GM23338 (cell line): ENCODE results near the gene NLK. TPM values are rescaled to one million over a fixed set of nuclear protein-coding genes. Genes with fewer than 3 reads are reported as not detected.

Experiments
- CREB1 ChIP-seq: fragments of 250-450 bp; sonication (Bioruptor Pico); IDR thresholded peaks from 2 replicates; pipeline ENCODE4 v1.5.0; 2020; ENCODE audit warnings: low read depth, mild to moderate bottlenecking, moderate library complexity
- JUNB ChIP-seq: IDR thresholded peaks from one replicate; pipeline ENCODE4 v1.6.1; 2016; ENCODE audit warnings: antibody characterized with exemption; ENCODE audit not compliant: unreplicated experiment
- NANOG ChIP-seq: IDR thresholded peaks from 2 replicates; pipeline ENCODE4 v1.6.1; 2016; ENCODE audit warnings: antibody characterized with exemption, borderline replicate concordance
- STAT1 ChIP-seq: IDR thresholded peaks from one replicate; pipeline ENCODE4 v1.6.1; 2016; ENCODE audit warnings: antibody characterized with exemption; ENCODE audit not compliant: unreplicated experiment
- ZNF114 ChIP-seq: fragments of 250-450 bp; sonication (Bioruptor Pico); IDR thresholded peaks from 2 replicates; pipeline ENCODE4 v1.5.0; 2020; ENCODE audit warnings: mild to moderate bottlenecking, moderate library complexity
- ZNF331 ChIP-seq: fragments of 250-450 bp; sonication (Bioruptor Pico); IDR thresholded peaks from 2 replicates; pipeline ENCODE4 v1.5.0; 2020; ENCODE audit warnings: low read depth, mild to moderate bottlenecking, moderate library complexity
- polyA plus RNA-seq: library from polyadenylated mRNA; unstranded; fragments of >200 nt; fragmentation: Nextera tagmentation; extraction: Ambion mirVana; gene quantifications from 2 replicates; pipeline ENCODE4 v1.2.1, GENCODE V29; 2016
- total RNA-seq: library from RNA; depleted of rRNA; stranded (reverse); fragments of >200 nt; shearing (Covaris generic); gene quantifications from 2 replicates; pipeline ENCODE4 v1.2.3, GENCODE V29; 2014
- TF ChIP-seq, protein P1 (sequence below): fragments of 250-450 bp; sonication (Bioruptor Pico); IDR thresholded peaks from 2 replicates; pipeline ENCODE4 v1.5.0; 2020; ENCODE audit warnings: mild to moderate bottlenecking, moderate library complexity
- TF ChIP-seq, protein P2 (sequence below): IDR thresholded peaks from one replicate; pipeline ENCODE4 v1.6.1; 2018; ENCODE audit warnings: antibody characterized with exemption; ENCODE audit not compliant: unreplicated experiment

Gene NLK
- total and polyA plus RNA-seq, 2 experiments from 2014 or later, result 34.7 to 78.5 TPM

GRCh38 chr17:28043741-28044140, 1.3 kb downstream of the NLK start (continued):
- TF ChIP-seq, protein P1, sequence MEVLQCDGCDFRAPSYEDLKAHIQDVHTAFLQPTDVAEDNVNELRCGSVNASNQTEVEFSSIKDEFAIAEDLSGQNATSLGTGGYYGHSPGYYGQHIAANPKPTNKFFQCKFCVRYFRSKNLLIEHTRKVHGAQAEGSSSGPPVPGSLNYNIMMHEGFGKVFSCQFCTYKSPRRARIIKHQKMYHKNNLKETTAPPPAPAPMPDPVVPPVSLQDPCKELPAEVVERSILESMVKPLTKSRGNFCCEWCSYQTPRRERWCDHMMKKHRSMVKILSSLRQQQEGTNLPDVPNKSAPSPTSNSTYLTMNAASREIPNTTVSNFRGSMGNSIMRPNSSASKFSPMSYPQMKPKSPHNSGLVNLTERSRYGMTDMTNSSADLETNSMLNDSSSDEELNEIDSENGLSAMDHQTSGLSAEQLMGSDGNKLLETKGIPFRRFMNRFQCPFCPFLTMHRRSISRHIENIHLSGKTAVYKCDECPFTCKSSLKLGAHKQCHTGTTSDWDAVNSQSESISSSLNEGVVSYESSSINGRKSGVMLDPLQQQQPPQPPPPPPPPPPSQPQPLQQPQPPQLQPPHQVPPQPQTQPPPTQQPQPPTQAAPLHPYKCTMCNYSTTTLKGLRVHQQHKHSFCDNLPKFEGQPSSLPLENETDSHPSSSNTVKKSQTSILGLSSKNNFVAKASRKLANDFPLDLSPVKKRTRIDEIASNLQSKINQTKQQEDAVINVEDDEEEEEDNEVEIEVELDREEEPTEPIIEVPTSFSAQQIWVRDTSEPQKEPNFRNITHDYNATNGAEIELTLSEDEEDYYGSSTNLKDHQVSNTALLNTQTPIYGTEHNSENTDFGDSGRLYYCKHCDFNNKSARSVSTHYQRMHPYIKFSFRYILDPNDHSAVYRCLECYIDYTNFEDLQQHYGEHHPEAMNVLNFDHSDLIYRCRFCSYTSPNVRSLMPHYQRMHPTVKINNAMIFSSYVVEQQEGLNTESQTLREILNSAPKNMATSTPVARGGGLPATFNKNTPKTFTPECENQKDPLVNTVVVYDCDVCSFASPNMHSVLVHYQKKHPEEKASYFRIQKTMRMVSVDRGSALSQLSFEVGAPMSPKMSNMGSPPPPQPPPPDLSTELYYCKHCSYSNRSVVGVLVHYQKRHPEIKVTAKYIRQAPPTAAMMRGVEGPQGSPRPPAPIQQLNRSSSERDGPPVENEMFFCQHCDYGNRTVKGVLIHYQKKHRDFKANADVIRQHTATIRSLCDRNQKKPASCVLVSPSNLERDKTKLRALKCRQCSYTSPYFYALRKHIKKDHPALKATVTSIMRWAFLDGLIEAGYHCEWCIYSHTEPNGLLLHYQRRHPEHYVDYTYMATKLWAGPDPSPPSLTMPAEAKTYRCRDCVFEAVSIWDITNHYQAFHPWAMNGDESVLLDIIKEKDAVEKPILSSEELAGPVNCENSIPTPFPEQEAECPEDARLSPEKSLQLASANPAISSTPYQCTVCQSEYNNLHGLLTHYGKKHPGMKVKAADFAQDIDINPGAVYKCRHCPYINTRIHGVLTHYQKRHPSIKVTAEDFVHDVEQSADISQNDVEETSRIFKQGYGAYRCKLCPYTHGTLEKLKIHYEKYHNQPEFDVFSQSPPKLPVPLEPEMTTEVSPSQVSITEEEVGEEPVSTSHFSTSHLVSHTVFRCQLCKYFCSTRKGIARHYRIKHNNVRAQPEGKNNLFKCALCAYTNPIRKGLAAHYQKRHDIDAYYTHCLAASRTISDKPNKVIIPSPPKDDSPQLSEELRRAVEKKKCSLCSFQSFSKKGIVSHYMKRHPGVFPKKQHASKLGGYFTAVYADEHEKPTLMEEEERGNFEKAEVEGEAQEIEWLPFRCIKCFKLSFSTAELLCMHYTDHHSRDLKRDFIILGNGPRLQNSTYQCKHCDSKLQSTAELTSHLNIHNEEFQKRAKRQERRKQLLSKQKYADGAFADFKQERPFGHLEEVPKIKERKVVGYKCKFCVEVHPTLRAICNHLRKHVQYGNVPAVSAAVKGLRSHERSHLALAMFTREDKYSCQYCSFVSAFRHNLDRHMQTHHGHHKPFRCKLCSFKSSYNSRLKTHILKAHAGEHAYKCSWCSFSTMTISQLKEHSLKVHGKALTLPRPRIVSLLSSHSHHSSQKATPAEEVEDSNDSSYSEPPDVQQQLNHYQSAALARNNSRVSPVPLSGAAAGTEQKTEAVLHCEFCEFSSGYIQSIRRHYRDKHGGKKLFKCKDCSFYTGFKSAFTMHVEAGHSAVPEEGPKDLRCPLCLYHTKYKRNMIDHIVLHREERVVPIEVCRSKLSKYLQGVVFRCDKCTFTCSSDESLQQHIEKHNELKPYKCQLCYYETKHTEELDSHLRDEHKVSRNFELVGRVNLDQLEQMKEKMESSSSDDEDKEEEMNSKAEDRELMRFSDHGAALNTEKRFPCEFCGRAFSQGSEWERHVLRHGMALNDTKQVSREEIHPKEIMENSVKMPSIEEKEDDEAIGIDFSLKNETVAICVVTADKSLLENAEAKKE, result no peak
- no peak for TF ChIP-seq CREB1 (CRISPR knock-in tag)
- TF ChIP-seq ZNF114 (CRISPR knock-in tag), result no peak
- TF ChIP-seq ZNF331 (CRISPR knock-in tag), result no peak
- no peak for TF ChIP-seq JUNB
- TF ChIP-seq NANOG, result no peak
- no peak for TF ChIP-seq STAT1
- TF ChIP-seq, protein P2, sequence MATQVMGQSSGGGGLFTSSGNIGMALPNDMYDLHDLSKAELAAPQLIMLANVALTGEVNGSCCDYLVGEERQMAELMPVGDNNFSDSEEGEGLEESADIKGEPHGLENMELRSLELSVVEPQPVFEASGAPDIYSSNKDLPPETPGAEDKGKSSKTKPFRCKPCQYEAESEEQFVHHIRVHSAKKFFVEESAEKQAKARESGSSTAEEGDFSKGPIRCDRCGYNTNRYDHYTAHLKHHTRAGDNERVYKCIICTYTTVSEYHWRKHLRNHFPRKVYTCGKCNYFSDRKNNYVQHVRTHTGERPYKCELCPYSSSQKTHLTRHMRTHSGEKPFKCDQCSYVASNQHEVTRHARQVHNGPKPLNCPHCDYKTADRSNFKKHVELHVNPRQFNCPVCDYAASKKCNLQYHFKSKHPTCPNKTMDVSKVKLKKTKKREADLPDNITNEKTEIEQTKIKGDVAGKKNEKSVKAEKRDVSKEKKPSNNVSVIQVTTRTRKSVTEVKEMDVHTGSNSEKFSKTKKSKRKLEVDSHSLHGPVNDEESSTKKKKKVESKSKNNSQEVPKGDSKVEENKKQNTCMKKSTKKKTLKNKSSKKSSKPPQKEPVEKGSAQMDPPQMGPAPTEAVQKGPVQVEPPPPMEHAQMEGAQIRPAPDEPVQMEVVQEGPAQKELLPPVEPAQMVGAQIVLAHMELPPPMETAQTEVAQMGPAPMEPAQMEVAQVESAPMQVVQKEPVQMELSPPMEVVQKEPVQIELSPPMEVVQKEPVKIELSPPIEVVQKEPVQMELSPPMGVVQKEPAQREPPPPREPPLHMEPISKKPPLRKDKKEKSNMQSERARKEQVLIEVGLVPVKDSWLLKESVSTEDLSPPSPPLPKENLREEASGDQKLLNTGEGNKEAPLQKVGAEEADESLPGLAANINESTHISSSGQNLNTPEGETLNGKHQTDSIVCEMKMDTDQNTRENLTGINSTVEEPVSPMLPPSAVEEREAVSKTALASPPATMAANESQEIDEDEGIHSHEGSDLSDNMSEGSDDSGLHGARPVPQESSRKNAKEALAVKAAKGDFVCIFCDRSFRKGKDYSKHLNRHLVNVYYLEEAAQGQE, result no peak
